GM21723 (cell line): Measurements from ENCODE around the gene COX7B2.

Experiments
- ATAC-seq: cut with Tn5 transposase; IDR thresholded peaks from one replicate; pipeline ENCODE4 v1.9.1; 2021; ENCODE audit warnings: mild to moderate bottlenecking, moderate library complexity; ENCODE audit not compliant: unreplicated experiment

The COX7B2 gene

DNA sequence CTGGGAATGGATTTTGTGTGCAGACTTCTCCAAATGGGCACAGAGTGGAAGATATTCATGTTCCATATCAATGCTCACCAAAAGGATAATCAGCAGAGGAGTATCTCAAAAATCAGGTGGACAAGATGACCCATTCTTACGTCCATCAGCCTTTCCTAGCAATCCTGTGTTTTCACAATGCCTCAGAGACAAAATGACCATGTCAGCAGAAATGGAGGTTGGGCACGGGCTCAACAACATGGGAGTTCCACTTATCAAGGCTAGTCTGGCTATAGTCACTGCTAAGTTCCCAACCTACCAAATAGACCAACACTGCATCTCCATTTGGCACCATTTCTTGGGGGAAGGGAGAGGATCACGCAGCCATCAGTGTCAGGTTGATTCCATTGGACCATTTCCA is 179.0 kb downstream of the COX7B2 start:
- ATAC-seq: no peak

DNA sequence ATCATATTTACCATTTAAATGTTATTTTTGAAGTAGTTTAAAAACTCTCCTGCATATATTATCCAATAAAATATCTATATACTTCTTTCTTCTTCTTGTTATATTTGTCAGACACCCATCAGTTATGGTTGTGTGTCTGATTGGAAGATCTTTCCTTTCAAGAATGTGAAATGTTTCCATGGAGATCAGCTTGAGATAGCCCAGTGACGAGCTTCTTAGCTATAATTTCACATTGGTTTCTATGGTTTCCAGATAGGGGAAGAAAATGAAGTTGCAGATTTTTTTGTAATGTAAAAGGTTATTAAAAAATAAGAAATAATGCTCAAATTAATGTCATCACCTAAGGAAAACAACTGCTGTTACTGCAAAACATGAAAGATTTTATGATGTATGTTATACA is 189.0 kb downstream of the COX7B2 start:
- ATAC-seq: no peak

DNA sequence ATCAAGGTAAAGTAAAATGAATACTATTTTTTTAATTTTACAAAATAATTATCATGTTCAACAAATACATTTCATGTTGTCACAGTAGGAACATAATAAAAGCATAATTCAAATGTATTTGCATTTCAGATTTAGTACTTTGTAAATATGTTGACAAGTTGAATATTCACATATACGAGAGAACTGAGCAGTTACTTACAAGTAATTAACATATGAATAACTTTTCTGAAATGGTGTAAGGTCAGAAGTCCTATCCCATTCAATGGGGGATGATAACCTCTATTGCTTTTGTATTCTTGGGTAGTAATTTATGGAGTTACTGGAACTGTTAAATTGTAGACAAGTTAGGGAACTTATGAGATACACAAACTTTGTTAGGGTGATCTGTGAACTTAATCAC is 191.1 kb downstream of the COX7B2 start:
- ATAC-seq: no peak

DNA sequence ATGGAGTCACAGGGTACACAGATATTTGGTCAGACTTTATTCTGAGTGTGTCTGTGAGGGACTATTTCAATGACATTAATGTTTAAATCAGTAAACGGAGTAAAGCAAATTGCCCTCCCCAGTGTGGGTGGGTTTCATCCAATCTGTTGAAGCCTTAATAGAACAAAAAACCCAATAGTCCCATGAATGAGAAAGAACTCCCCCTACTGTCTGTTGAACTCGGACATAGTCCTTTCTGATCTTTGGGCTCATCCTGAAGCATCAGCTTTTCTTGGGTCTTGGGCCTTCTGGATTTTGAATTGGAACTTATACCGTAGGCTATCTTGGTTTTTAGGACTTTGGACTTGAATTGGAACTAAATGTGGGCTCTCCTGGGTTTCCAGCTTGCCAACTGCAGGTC is 193.6 kb downstream of the COX7B2 start:
- no peak for ATAC-seq

DNA sequence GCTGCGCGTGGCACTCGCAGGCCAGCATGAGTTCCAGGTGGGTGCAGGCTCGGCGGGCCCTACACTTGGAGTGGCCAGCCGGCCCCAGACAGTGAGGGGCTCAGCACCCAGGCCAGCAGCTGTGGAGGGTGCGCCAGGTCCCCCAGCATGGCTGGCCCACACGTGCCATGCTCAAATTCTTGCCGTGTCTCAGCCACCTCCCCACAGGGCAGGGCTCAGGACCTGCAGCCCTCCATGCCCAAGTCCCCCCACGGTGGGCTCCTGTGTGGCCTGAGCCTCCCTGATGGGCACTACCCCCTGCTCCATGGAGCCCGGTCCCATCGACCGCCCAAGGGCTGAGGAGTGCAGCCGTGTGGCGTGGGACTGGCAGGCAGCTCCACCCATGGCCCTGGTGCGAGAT is 210.2 kb downstream of the COX7B2 start:
- ATAC-seq: no peak
